ENCODE data around the gene OLR1.

OLR1 gene

GRCh38 chr12:10119066-10119465 lies 52.9 kb downstream of the OLR1 start:
- no peak overlapping the region for H3K4me3 ChIP-seq (ENCODE audit: low read depth, low read length)

DNA sequence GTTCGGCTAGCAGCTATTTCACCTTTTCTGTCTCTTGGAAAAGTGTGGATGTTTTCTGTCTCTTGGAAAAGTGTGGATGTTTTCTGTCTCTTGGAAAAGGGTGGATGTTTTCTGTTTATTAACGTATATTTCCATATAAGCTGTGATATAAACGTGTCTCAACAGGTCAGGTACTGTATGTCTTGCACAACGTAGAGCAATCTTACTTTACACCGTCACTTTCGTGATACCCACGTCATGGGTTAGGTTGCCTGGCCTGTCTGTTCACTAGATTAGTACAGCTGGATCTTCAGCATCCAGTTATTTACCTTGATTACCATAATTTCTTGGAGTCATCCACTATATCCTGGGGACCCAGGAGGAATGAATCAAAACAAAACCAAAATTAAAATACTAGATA lies 56.0 kb downstream of the OLR1 start:
- no peak overlapping the region for H3K4me3 ChIP-seq (ENCODE audit: low read depth, low read length)
- TF ChIP-seq, protein P1, sequence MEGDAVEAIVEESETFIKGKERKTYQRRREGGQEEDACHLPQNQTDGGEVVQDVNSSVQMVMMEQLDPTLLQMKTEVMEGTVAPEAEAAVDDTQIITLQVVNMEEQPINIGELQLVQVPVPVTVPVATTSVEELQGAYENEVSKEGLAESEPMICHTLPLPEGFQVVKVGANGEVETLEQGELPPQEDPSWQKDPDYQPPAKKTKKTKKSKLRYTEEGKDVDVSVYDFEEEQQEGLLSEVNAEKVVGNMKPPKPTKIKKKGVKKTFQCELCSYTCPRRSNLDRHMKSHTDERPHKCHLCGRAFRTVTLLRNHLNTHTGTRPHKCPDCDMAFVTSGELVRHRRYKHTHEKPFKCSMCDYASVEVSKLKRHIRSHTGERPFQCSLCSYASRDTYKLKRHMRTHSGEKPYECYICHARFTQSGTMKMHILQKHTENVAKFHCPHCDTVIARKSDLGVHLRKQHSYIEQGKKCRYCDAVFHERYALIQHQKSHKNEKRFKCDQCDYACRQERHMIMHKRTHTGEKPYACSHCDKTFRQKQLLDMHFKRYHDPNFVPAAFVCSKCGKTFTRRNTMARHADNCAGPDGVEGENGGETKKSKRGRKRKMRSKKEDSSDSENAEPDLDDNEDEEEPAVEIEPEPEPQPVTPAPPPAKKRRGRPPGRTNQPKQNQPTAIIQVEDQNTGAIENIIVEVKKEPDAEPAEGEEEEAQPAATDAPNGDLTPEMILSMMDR (IDR thresholded peaks at IDR 0.05; ENCODE audit: borderline replicate concordance, insufficient read depth, low read depth, low read length) = no peak

More at GRCh38 chr12:10119066-10119465, 52.9 kb downstream of the OLR1 start:
- TF ChIP-seq, protein P1 (IDR thresholded peaks at IDR 0.05; ENCODE audit: borderline replicate concordance, insufficient read depth, low read depth, low read length) = no peak

GRCh38 chr12:10115311-10115710 lies 56.6 kb downstream of the OLR1 start:
- no peak overlapping the region for H3K4me3 ChIP-seq (ENCODE audit: low read depth, low read length)
- TF ChIP-seq, protein P1 (IDR thresholded peaks at IDR 0.05; ENCODE audit: borderline replicate concordance, insufficient read depth, low read depth, low read length) = no peak

DNA sequence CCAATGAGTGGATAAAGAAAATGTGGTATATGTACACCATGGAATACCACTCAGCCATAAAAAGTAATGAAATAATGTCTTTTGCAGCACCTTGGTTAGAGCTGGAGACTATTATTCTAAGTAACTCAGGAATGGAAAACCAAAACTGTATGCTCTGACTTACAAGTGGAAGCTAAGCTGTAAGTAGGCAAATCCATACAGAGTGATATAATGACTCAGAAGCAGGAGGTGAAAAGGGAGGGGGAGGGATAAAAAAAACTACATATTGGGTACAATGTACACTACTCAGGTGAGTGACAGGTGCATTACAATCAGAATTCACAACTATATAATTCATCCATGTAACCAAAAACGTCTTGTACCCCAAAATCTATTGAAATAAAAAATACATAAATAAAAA lies 58.0 kb downstream of the OLR1 start:
- TF ChIP-seq, protein P1 (IDR thresholded peaks at IDR 0.05; ENCODE audit: borderline replicate concordance, insufficient read depth, low read depth, low read length) = no peak
- no peak overlapping the region for H3K4me3 ChIP-seq (ENCODE audit: low read depth, low read length)

DNA sequence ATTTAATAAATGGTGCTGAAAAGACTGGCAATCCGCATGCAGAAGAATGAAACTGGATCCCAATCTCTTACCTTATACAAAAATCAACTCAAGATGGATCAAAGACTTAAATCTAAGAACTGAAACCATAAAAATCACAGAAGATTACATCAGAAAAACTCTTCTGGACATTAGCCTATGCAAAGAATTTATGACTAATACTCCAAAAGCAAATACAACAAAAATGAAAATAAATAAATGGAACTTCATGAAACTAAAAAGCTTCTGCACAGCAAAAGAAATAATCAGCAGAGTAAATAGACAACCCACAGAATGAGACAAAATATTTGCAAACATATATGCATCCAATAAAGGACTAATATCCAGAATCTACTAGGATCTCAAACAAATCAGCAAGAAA lies 58.9 kb downstream of the OLR1 start:
- TF ChIP-seq, protein P1 (IDR thresholded peaks at IDR 0.05; ENCODE audit: borderline replicate concordance, insufficient read depth, low read depth, low read length) = no peak
- H3K4me3 ChIP-seq (ENCODE audit: low read depth, low read length) = no peak overlapping the region

- no peak overlapping the region for H3K4me3 ChIP-seq (ENCODE audit: low read depth, low read length)
- TF ChIP-seq, protein P1 (IDR thresholded peaks at IDR 0.05; ENCODE audit: borderline replicate concordance, insufficient read depth, low read depth, low read length) = no peak
Observed at GRCh38 chr12:10111451-10111850, 60.5 kb downstream of the OLR1 start.

DNA sequence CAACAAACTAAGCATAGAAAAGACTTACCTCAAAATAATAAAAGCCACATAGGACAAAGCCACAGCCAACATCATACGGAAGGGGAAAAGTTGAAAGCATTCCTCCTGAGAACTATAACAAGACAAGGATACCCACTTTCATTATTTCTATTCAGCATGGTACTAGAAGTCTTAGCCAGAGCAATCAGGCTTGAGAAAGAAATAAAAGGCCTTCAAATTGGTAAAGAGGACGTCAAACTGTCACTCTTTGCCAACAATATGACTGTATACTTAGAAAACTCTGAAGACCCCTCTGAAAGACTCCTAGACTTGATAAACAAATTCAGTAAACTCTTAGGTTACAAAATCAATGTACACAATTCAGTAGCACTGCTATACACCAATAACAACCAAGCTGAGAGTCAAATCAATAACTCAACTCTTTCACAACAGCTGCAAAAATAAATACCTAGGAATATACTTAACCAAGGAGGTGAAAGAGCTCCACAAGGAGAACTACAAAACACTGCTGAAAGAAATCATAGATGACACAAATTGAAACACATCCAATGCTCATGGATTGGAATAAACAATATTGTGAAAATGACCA lies 61.6 kb downstream of the OLR1 start:
- no peak overlapping the region for H3K4me3 ChIP-seq (ENCODE audit: low read depth, low read length)
- TF ChIP-seq, protein P1 (IDR thresholded peaks at IDR 0.05; ENCODE audit: borderline replicate concordance, insufficient read depth, low read depth, low read length) = no peak

All from GM12875 (cell line).